ENCODE measurements around the gene TMEM115.

TMEM115 gene

GRCh38 chr3:50351323-50351697 lies 8.0 kb downstream of the TMEM115 start:
- no peak for DNase-seq (ENCODE audit: low read depth)

DNA sequence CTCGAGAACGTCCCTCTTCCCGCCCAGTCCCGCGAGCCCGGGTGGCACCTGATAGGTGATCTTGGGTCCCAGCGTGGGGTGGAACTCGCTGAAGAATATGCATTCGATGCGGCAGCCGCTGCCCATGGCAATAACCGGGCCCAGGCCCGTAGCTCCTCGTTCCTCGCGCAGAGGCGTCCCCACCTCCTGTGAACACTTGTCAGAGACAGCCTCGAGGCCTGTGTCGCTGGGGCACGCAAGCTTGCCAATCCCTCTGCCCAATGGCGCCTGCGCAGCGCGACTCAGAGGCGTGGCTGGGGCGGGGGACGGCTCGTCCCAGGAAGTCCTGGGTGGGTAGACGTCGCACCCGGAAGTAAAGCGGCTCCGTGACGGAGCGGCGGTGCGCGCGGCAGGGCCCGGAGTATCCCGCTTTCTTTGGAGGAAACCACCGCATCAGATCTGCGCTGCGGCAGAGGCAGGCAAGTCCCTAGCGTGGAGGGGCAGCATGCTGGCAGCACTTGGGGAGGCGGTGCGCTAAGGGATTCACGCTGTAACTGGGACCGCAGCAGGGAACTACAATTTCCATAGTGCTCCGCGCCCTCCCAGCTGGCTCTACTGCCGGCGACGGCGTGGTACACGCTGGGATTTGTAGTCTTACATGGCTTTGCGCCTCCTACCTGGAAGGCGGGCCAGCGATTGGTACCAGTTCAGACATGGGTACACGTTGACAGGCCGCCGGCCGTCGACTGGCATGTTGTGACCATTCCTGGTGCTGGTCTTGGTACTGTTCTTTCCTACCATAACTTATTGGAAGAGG lies 8.6 kb downstream of the TMEM115 start, which contains the start of the genes CYB561D2 and NPRL2:
Gene CYB561D2, plus strand, starts transcription at position 336 of the 796 bp plus-strand sequence. CDS start 572 bp downstream, outside the sequence.
Gene NPRL2, minus strand, starts transcription at position 249 of the 796 bp plus-strand sequence. Its CDS starts 123 bp downstream, at position 126.
- DNase-seq (ENCODE audit: low read depth) = peak; percentile 77

GRCh38 chr3:50350213-50350526 lies 9.2 kb downstream of the TMEM115 start:
- DNase-seq (ENCODE audit: low read depth) = no peak

DNA sequence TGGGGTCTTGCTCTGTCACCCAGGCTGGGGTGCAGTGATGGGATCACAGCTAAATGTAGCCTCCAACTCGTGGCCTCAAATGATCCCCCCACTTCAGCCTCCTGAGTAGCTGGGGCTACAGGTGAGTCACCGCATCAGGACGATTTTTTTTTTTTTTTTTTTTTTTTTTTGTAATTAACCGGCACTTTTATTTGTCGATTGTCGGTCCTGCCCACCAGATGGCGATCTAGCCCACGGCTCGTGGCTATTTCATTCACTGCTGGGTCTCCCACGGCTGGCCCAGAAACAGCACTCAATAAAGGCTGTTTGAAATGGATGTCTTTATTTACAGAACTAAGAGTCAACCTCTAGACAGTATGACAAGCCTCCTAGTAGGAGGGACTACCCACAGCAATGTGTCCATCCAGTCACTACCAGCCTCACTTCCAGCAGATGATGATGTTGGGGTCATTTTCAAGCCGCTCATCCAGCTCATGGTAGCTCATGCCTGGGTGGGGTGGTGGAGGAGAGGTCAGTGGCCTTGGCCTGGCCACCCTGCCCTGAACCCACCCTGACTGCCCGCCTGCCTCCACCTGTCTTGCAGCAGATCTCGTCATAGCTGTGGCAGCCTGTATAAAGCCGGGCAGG lies 12.0 kb downstream of the TMEM115 start:
- DNase-seq (ENCODE audit: low read depth) = no peak

GRCh38 chr3:50345586-50346234 lies 13.6 kb downstream of the TMEM115 start, which contains the start of gene ZMYND10:
TSS of gene ZMYND10 (minus strand) at chr3:50345732. CDS start at chr3:50345579, 153 bp downstream.
- no peak for DNase-seq (ENCODE audit: low read depth)

DNA sequence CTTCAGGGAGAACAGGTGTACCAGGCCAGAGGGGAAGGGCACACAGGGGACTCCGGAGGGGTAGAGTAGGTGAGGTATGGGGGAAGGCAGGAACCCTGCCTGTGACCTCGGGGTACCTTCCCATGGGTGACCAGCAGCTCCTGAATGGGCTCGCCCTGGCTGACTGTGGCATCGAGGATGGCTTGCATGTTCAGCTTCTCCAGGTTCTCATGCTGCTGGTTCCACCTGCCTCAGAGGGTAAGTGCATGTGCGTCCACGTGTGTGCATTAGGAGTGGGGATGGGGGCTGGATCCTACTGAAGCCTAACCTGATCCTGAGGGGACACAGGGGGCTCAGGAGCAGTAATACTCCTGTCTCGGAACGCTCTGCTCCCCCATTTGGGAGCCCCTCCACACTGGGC lies 14.3 kb downstream of the TMEM115 start:
- no peak for DNase-seq (ENCODE audit: low read depth)

- no peak for DNase-seq (ENCODE audit: low read depth)
These were observed 16.3 kb downstream of the TMEM115 start for GRCh38 chr3:50342813-50343633.

- no peak for DNase-seq (ENCODE audit: low read depth)
These were observed 17.2 kb downstream of the TMEM115 start for GRCh38 chr3:50341996-50342650.

- no peak for DNase-seq (ENCODE audit: low read depth)
These were observed 17.8 kb downstream of the TMEM115 start for GRCh38 chr3:50341537-50341936.

DNA sequence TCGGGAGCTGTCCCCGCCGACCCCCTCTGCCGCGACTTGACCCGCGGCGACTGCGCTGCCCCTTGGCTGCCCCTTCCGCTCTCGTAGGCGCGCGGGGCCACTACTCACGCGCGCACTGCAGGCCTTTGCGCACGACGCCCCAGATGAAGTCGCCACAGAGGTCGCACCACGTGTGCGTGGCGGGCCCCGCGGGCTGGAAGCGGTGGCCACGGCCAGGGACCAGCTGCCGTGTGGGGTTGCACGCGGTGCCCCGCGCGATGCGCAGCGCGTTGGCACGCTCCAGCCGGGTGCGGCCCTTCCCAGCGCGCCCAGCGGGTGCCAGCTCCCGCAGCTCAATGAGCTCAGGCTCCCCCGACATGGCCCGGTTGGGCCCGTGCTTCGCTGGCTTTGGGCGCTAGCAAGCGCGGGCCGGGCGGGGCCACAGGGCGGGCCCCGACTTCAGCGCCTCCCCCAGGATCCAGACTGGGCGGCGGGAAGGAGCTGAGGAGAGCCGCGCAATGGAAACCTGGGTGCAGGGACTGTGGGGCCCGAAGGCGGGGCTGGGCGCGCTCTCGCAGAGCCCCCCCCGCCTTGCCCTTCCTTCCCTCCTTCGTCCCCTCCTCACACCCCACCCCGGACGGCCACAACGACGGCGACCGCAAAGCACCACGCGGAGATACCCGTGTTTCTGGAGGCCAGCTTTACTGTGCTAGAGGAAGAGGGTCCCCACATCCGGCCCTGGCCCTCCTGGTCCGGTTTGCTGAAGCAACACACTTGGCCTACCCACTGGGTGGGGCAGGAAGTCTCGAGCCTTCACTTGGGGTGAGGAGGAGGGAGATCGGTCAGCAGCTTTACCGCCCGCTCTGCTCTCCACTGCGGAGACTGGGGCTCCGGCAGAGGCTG lies 18.6 kb downstream of the TMEM115 start, which contains the start of gene RASSF1:
Gene RASSF1, minus strand, starts transcription at position 389 of the 882 bp plus-strand sequence. Its CDS starts 31 bp downstream, at position 358.
- no peak for DNase-seq (ENCODE audit: low read depth)

- no peak for DNase-seq (ENCODE audit: low read depth)
These were observed 19.2 kb downstream of the TMEM115 start for GRCh38 chr3:50340147-50340447.

DNA sequence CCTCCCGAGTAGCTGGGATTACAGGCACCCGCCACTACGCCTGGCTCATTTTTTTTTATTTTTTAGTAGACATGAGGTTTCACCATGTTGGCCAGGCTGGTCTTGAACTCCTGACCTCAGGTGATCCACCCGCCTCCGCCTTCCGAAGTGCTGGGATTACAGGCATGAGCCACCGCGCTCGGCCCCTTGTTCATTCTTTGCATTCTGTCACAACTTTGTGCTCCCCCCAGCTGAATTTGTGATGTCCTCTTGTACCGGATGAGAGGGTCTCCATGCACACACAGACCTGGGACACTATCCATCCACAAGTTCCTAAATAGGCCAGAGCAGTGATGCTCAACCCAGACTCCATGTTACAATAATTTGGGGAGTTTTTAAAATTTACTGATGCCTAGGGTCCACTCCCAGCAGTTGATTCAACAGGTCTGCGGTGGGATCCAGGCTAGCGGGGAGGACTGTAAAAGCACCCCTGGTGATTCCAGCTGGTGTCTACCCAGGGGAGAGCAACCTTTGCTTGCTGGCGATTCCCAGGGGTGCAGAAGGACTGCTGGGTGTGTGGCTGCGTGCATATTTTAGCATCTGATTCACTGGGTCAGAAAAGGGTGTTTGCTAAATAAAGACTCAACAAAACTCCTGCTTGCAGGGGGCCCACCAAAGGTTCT lies 19.7 kb downstream of the TMEM115 start:
- DNase-seq (ENCODE audit: low read depth) = no peak

DNA sequence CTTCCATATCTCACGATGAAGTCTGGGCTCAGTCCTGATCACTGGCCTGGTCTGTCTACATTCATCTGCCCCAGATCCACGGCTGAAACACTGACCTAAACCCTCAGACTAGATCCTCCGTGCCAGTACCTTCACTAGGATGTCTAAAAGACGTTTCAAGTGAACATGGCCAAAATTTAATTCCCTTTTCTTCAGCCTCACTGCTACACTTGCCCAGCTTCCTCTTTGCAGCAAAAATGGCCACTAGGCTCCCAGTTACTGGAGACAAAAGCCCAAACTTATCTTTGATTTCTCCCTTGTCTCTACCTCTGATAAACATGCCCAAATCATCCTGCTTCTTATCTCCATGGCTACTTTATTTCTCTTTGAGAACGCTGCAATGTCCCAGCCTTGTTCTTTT lies 20.4 kb downstream of the TMEM115 start:
- no peak for DNase-seq (ENCODE audit: low read depth)

- DNase-seq (ENCODE audit: low read depth) = peak; percentile 99
These were observed 22.0 kb downstream of the TMEM115 start for GRCh38 chr3:50337175-50337861.

GRCh38 chr3:50336452-50337174 lies 22.7 kb downstream of the TMEM115 start:
- DNase-seq (ENCODE audit: low read depth) = no peak

GRCh38 chr3:50334339-50335075 lies 24.8 kb downstream of the TMEM115 start:
- DNase-seq (ENCODE audit: low read depth) = no peak

DNA sequence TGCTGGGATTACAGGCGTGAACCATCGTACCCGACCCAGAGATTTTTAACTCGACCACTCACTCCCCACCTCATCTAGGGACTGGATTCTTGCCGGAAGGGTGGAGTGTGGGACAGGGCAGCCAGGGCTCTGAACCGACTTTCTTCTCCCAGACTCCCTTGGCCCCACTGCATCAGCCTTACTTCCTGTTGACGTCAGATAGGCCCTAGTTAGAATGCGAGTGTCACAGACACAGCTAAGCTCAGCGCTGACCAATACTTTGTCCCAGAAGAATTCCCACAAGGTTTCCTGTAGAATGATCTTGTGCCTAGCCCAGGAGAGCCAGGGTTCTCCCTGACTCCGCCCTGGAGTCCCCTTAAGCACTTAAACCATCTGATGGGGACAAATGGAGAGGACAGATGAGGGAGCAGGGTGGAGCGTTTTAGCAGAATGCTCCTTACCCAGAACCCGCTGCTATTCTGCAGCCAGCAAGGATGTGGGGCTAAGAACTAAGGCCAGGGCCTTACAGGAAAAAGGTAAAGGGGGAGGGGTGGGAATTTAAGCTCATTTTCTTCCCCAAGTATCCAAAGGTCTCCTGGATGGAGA lies 25.5 kb downstream of the TMEM115 start:
- no peak for DNase-seq (ENCODE audit: low read depth)

Data from fibroblast of the conjunctiva (primary cell).